ENCODE data around the gene COA7.
"Not testable (repeated sequence)": the region's sequence is repeated elsewhere in the genome, so short reads cannot be mapped to it uniquely, and the experiment has no call there.

- TF ChIP-seq POLR2A (IDR thresholded peaks at IDR 0.05); CTCF (IDR thresholded peaks at IDR 0.05 in 4 of 5, conservative IDR thresholded peaks at IDR 0.05 in 1 of 5): not testable (repeated sequence)
These were observed 37.2 kb upstream of the COA7 start for GRCh38 chr1:52735371-52735770.

Data from gastrocnemius medialis (tissue), 4 donors.